ENCODE data around the gene SASH1.

- TF ChIP-seq CTCF (IDR thresholded peaks at IDR 0.05; ENCODE audit: low read length) (no peak), EZH2 (IDR thresholded peaks at IDR 0.05; ENCODE audit: borderline replicate concordance, low read length) (no peak)
Observed at GRCh38 chr6:148396926-148397325, 54.3 kb downstream of the SASH1 start.
